Cardiac muscle cell (in vitro differentiated cells and primary cell): ENCODE results near the gene TRIM62. TPM values are rescaled to one million over a fixed set of nuclear protein-coding genes. Genes with fewer than 3 reads are reported as not detected.

Experiments used
- DNase-seq, 2 donors: peaks; one replicate each; pipeline versions ENCODE4 v3.0.0 to v3.0.0-alpha.2; 2010 to 2017; ENCODE audit warnings: low read depth in 1 of 2, low spot score in 1 of 2
- H3K27ac ChIP-seq: fragments of 200-600 bp; sonication (generic); 2 replicates; pipeline ENCODE4 v1.5.1; 2016
- H3K27me3 ChIP-seq: fragments of 200-600 bp; sonication (generic); 2 replicates; pipeline ENCODE4 v1.6.0; 2016; ENCODE audit warnings: control low read depth
- H3K36me3 ChIP-seq: fragments of 200-600 bp; sonication (generic); 2 replicates; pipeline ENCODE4 v1.5.1; 2016; ENCODE audit warnings: control low read depth
- H3K4me1 ChIP-seq: fragments of 200-600 bp; sonication (generic); 2 replicates; pipeline ENCODE4 v1.8.1; 2017; ENCODE audit warnings: low read depth, mild to moderate bottlenecking, mixed run types
- H3K4me3 ChIP-seq: fragments of 200-600 bp; sonication (generic); 2 replicates; pipeline ENCODE4 v1.5.1; 2016; ENCODE audit warnings: mild to moderate bottlenecking
- H3K9me3 ChIP-seq: fragments of 200-600 bp; sonication (generic); 2 replicates; pipeline ENCODE4 v1.5.1; 2017; ENCODE audit warnings: low read depth, mild to moderate bottlenecking, control low read depth
- polyA plus RNA-seq: library from polyadenylated mRNA; unstranded; fragments of >200 nt; fragmentation: Nextera tagmentation; extraction: Ambion mirVana; gene quantifications from 2 replicates; pipeline ENCODE4 v1.2.1, GENCODE V29; 2016
- total RNA-seq: library from RNA; depleted of rRNA; stranded (reverse); fragments of >200 nt; gene quantifications from 2 replicates; pipeline ENCODE4 v1.2.3, GENCODE V29; 2016
- TF ChIP-seq, protein P1 (sequence below): IDR thresholded peaks from 2 replicates; pipeline ENCODE4 v1.5.1; 2012; ENCODE audit warnings: low read depth, mild to moderate bottlenecking, low read length

TRIM62 gene
- total and polyA plus RNA-seq, 2 experiments from 2014 or later: 3.1 to 5.8 TPM

DNA sequence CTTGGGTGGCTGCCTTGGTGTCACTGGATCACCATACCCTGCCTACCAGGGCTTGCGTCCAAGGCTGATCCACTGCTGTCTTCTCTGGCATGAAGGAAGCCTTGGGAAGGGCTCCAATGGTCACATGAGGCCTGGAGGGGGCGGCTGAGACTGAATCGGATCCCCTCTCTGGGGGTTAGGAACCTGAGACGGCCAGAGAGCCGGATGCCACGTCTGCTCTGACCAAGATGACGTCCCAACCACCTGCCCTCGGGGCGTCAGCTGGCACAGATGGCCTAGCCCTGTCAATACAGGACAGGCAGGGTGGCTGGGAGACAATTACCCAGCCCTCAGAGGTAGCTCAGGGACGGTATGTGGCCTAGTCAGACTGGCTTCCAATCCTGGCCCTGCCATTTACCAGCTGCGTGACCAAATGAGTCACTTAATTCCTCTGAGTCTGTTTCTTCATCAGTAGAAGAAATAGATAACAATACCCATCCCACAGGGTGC, 5.4 kb downstream of the TRIM62 start:
- Histone ChIP-seq H3K36me3 (no peaks in the 10 kb centered on the region), H3K27me3 (no peaks in the 10 kb centered on the region), H3K9me3 (no peaks in the 10 kb centered on the region), H3K27ac (no peak overlapping the region), H3K4me3 (no peak overlapping the region), H3K4me1 (no peaks in the 10 kb centered on the region)
- TF ChIP-seq, protein P1, sequence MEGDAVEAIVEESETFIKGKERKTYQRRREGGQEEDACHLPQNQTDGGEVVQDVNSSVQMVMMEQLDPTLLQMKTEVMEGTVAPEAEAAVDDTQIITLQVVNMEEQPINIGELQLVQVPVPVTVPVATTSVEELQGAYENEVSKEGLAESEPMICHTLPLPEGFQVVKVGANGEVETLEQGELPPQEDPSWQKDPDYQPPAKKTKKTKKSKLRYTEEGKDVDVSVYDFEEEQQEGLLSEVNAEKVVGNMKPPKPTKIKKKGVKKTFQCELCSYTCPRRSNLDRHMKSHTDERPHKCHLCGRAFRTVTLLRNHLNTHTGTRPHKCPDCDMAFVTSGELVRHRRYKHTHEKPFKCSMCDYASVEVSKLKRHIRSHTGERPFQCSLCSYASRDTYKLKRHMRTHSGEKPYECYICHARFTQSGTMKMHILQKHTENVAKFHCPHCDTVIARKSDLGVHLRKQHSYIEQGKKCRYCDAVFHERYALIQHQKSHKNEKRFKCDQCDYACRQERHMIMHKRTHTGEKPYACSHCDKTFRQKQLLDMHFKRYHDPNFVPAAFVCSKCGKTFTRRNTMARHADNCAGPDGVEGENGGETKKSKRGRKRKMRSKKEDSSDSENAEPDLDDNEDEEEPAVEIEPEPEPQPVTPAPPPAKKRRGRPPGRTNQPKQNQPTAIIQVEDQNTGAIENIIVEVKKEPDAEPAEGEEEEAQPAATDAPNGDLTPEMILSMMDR: no peak
- peak in 1 of 2 donors; percentile 52 for DNase-seq

GRCh38 chr1:33175865-33176264, 6.0 kb downstream of the TRIM62 start:
- no peaks in the 10 kb centered on the region for H3K4me1 ChIP-seq
- TF ChIP-seq, protein P1: no peak
- H3K9me3 ChIP-seq: no peaks in the 10 kb centered on the region
- H3K4me3 ChIP-seq: no peak overlapping the region
- H3K27me3 ChIP-seq: no peaks in the 10 kb centered on the region
- no peak overlapping the region for H3K27ac ChIP-seq
- no peaks in the 10 kb centered on the region for H3K36me3 ChIP-seq
- no peak for DNase-seq

DNA sequence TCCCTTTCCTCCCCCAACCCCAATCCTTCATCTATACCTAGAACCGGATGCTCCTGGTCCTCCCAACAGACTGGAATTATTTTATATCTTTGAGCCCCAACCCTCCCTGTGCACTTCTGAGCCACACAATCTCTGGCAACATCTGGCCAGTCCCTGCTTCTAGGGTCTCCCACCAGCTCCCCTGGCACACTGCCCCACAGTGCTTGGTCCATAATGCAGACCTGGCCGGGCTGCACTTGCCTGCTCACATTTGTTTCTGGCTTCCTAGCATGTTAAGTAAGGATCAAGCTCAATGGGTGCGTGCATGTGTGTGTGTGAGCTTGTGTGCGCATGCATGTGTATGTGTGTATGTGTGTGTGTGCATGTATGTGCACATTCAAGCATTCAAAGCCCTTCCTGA, 8.8 kb downstream of the TRIM62 start:
- no peaks in the 10 kb centered on the region for H3K4me1 ChIP-seq
- DNase-seq: no peak
- TF ChIP-seq, protein P1: no peak

DNA sequence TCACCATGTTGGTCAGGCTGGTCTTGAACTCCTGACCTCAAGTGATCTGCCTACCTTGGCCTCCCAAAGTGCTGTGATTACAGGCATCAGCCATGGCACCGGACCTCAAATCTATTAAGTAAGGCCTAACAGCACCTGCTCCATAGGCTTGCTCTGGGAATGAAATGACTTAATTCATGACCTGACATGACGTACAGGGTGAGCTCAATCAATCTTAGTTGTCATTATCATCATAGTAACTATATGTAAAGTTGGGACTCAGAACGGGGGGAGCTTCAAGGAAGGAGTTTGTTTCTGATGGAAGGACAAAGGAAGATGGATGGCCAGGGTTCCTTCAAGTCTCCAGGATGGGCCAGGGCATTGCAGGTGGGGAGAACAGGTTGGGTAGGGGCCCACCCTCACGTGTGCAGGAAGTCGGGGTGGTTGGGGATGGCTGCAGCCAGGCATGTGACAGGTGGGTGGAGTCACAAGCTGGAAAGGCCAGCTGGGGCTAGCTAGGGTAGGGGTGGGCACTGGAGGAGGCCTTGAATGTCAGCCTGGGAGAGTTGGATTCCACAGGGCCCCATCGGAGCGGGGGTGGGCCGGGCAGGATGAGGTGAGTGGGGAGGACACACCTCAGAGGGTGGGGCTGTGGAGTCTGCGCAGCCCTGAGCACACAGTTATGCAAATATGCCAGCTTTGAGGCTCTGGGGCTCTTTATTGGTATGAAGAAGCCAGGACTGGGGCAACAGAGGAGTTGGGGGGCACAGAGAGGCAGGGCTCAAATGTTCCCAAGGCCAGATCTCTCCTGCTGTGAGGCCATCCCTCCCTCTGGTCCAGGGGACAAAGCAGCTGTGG, 9.6 kb downstream of the TRIM62 start:
- TF ChIP-seq, protein P1: no peak
- H3K4me1 ChIP-seq: no peaks in the 10 kb centered on the region
- no peak overlapping the region for H3K27ac ChIP-seq

More for the DNA sequence above, 8.8 kb downstream of the TRIM62 start:
- Histone ChIP-seq H3K27me3 (no peaks in the 10 kb centered on the region), H3K36me3 (no peaks in the 10 kb centered on the region), H3K9me3 (no peaks in the 10 kb centered on the region), H3K4me3 (no peak overlapping the region), H3K27ac (no peak overlapping the region)

DNA sequence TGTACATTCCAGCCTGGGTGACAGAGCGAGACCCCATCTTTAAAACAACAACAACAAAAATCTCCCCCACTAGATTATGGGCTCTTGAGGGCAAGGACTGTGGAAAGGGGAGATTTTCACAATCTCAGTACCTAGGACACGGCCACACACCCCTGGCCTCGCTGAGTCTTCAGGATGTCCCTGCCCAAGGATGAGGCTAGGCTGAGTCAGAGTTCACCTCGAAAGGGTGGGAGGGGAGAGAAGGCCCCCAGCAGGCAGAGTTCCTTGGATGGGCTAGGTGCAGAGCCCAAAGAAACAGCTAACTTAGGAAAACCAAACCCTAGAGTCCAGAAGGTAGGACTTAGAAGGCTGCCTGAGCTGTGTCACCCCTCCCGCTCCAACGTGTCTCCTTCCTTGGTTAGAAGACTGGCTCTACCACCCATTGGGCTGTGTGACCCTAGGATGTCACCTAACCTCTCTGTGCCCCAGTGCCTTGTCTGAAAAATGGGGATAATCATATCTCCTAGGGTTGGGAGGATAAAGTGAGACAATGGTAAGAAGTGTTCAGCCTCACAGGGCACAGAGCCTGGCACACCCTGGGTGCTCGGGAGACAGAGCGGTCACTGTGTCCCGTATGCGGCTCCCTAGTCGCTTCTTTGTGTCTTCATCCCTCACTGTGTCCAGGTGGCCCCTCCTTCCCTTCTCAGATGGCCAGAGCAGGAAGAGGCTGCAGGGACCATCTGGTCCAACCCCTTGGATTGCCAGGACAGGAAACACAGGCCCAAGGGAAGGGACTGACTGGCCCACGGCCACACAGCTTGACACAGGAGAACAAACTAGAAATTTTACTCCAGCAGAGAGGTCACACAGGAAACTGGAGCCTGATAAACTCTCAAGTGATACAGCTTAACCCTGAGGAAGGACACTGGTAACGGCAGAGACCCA, 11.2 kb downstream of the TRIM62 start:
- DNase-seq: peak in 1 of 2 donors; percentile 19
- TF ChIP-seq, protein P1: no peak
- no peaks in the 10 kb centered on the region for H3K27me3 ChIP-seq
- H3K4me3 ChIP-seq: no peak overlapping the region
- no peaks in the 10 kb centered on the region for H3K36me3 ChIP-seq
- no peak overlapping the region for H3K27ac ChIP-seq
- H3K9me3 ChIP-seq: no peaks in the 10 kb centered on the region
- H3K4me1 ChIP-seq: no peaks in the 10 kb centered on the region

More for the DNA sequence above, 9.6 kb downstream of the TRIM62 start:
- DNase-seq: no peak
- Histone ChIP-seq H3K27me3 (no peaks in the 10 kb centered on the region), H3K36me3 (no peaks in the 10 kb centered on the region), H3K9me3 (no peaks in the 10 kb centered on the region), H3K4me3 (no peak overlapping the region)
